Suprapubic skin (tissue), 3 donors: ENCODE results near the gene HSD11B1L.

Source experiments
- CTCF ChIP-seq, 2 donors: fragments of 200-600 bp in 1 of 2; fragments of 450-650 bp in 1 of 2; sonication (generic) in 1 of 2; IDR thresholded peaks; one replicate each; pipeline ENCODE4 v1.5.1; 2016 to 2019; ENCODE audit warnings: antibody characterized with exemption in 2 of 2, mild to moderate bottlenecking in 1 of 2, moderate library complexity in 1 of 2
- POLR2A ChIP-seq, 2 donors: fragments of 450-650 bp; IDR thresholded peaks; one replicate each; pipeline ENCODE4 v1.6.1; 2017; ENCODE audit warnings: antibody characterized with exemption in 2 of 2, mild to moderate bottlenecking in 2 of 2, moderate library complexity in 2 of 2

- no peak for TF ChIP-seq POLR2A (IDR thresholded peaks at IDR 0.05)
- TF ChIP-seq CTCF (IDR thresholded peaks at IDR 0.05), result no peak
Observed at GRCh38 chr19:5673752-5674151, 7.1 kb upstream of the HSD11B1L start.
